GM21360 (cell line): Measurements from ENCODE around the gene PHYHD1.
A peak's percentile ranks its signal among the peaks of the same experiment; 100 is the strongest.
"Not testable (repeated sequence)": the region's sequence is repeated elsewhere in the genome, so short reads cannot be mapped to it uniquely, and the experiment has no call there.

ENCODE experiments used
- ATAC-seq: cut with Tn5 transposase; IDR thresholded peaks from one replicate; pipeline ENCODE4 v1.9.1; 2021; ENCODE audit warnings: mild to moderate bottlenecking, moderate library complexity; ENCODE audit not compliant: unreplicated experiment

Gene PHYHD1

GRCh38 chr9:128947527-128948301, 26.9 kb downstream of the PHYHD1 start, which contains the start of the genes DOLK and NUP188:
Gene DOLK, minus strand, starts transcription at chr9:128947603. Its CDS starts 300 bp downstream, at chr9:128947303.
Gene NUP188, plus strand, starts transcription at chr9:128947699. Its CDS starts 21 bp downstream, at chr9:128947720.
- peak; percentile 64 for ATAC-seq

- ATAC-seq: not testable (repeated sequence)
Observed at GRCh38 chr9:128961403-128961802, 40.6 kb downstream of the PHYHD1 start.

- ATAC-seq: no peak
Observed at GRCh38 chr9:128969491-128969890, 48.7 kb downstream of the PHYHD1 start.

GRCh38 chr9:128972956-128973355, 52.2 kb downstream of the PHYHD1 start:
- ATAC-seq: no peak

GRCh38 chr9:128979111-128979510, 58.3 kb downstream of the PHYHD1 start:
- no peak for ATAC-seq

- no peak for ATAC-seq
Observed at GRCh38 chr9:128983536-128983935, 62.8 kb downstream of the PHYHD1 start.

- ATAC-seq: no peak
Observed at GRCh38 chr9:128986671-128987070, 65.9 kb downstream of the PHYHD1 start.

GRCh38 chr9:128987805-128988204, 67.0 kb downstream of the PHYHD1 start:
- ATAC-seq: no peak
